ENCODE measurements around the gene MYMK. TPM values are rescaled to one million over a fixed set of nuclear protein-coding genes. Genes with fewer than 3 reads are reported as not detected.

The MYMK gene
- total RNA-seq, 1 experiment from 2014 or later = not detected

GRCh38 chr9:133554729-133555128, 30.0 kb upstream of the MYMK start:
- no peaks in the 10 kb centered on the region for H3K9me3 Mint-ChIP-seq (ENCODE audit: low read depth, unreplicated experiment)
- no TSS peak for BruUV-seq (replicated peaks)
- CTCF ChIA-PET = no interaction called here
- no peaks in the 10 kb centered on the region for H3K4me1 Mint-ChIP-seq (ENCODE audit: low read depth, unreplicated experiment)
- intact Hi-C loops (cut with micrococcal nuclease; ENCODE audit: unreplicated experiment) = no loop called here
- TF ChIP-seq CTCF (IDR thresholded peaks at IDR 0.05; ENCODE audit: unreplicated experiment) = no peak
- H3K27me3 Mint-ChIP-seq (ENCODE audit: unreplicated experiment) = peaks cover 34% of the 10 kb centered on the region
- no peak overlapping the region for H3K27ac Mint-ChIP-seq (ENCODE audit: unreplicated experiment)
- H3K4me3 Mint-ChIP-seq (ENCODE audit: low read depth, unreplicated experiment) = no peak overlapping the region
- no peaks in the 10 kb centered on the region for H3K36me3 Mint-ChIP-seq (ENCODE audit: insufficient read depth, unreplicated experiment)
- DNase-seq = no peak

GRCh38 chr9:133553973-133554713, 29.4 kb upstream of the MYMK start:
- H3K27me3 Mint-ChIP-seq (ENCODE audit: unreplicated experiment) = peaks cover 28% of the 10 kb centered on the region
- no peak for TF ChIP-seq CTCF (IDR thresholded peaks at IDR 0.05; ENCODE audit: unreplicated experiment)
- intact Hi-C loops (cut with micrococcal nuclease; ENCODE audit: unreplicated experiment) = no loop called here
- CTCF ChIA-PET = no interaction called here
- no peaks in the 10 kb centered on the region for H3K9me3 Mint-ChIP-seq (ENCODE audit: low read depth, unreplicated experiment)
- H3K27ac Mint-ChIP-seq (ENCODE audit: unreplicated experiment) = no peak overlapping the region
- no peaks in the 10 kb centered on the region for H3K4me1 Mint-ChIP-seq (ENCODE audit: low read depth, unreplicated experiment)
- no peak overlapping the region for H3K4me3 Mint-ChIP-seq (ENCODE audit: low read depth, unreplicated experiment)
- DNase-seq = no peak
- no TSS peak for BruUV-seq (replicated peaks)
- H3K36me3 Mint-ChIP-seq (ENCODE audit: insufficient read depth, unreplicated experiment) = no peaks in the 10 kb centered on the region

DNA sequence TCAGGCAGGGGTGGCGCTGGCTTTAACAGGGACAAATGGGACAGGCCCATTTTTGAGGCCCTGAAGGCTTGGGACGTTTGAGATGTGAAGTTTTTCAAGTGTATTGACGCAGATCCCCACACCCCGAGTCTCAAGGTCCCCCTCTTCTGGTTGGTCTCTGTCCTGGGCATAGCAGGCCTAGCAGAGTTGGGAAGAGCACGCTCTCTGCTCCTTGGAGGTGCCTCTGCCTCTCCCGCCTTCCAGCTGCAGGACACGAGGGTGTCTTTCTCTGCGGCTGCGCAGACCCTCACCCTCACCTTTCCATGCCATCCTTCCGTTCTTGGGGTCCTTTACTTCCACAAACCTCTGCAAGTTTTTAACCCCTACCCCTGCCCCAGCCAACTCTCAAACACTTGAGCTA, 28.4 kb upstream of the MYMK start:
- no peak for TF ChIP-seq CTCF (IDR thresholded peaks at IDR 0.05; ENCODE audit: unreplicated experiment)
- intact Hi-C loops (cut with micrococcal nuclease; ENCODE audit: unreplicated experiment) = no loop called here
- Mint-ChIP-seq H3K27ac (ENCODE audit: unreplicated experiment) (no peak overlapping the region), H3K9me3 (ENCODE audit: low read depth, unreplicated experiment) (no peaks in the 10 kb centered on the region), H3K4me1 (ENCODE audit: low read depth, unreplicated experiment) (no peaks in the 10 kb centered on the region), H3K36me3 (ENCODE audit: insufficient read depth, unreplicated experiment) (no peaks in the 10 kb centered on the region), H3K4me3 (ENCODE audit: low read depth, unreplicated experiment) (no peak overlapping the region), H3K27me3 (ENCODE audit: unreplicated experiment) (peaks cover 27% of the 10 kb centered on the region)
- no TSS peak for BruUV-seq (replicated peaks)
- CTCF ChIA-PET = no interaction called here
- no peak for DNase-seq

DNA sequence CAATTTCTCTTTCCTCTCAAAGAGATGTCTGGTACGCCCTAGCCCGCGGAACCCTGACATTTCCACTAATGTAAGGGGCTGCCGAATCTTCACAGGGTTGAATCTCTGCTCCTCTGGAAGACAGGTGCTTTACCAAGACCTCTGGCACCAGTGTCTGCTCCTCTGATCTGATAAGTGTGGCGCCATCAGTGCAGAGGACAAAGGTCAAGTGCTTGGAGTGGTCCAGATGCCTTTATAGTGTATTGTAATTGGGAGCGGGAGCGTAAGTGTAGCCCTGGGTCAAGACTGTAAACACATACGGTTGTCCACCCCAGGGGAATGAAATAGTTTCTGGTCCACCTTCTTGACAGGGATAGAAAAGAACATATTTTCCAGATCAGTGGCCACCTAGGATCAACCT, 27.5 kb upstream of the MYMK start:
- TF ChIP-seq CTCF (IDR thresholded peaks at IDR 0.05; ENCODE audit: unreplicated experiment) = no peak
- H3K4me1 Mint-ChIP-seq (ENCODE audit: low read depth, unreplicated experiment) = no peaks in the 10 kb centered on the region
- H3K27ac Mint-ChIP-seq (ENCODE audit: unreplicated experiment) = no peak overlapping the region
- H3K36me3 Mint-ChIP-seq (ENCODE audit: insufficient read depth, unreplicated experiment) = no peaks in the 10 kb centered on the region
- no TSS peak for BruUV-seq (replicated peaks)
- no peaks in the 10 kb centered on the region for H3K9me3 Mint-ChIP-seq (ENCODE audit: low read depth, unreplicated experiment)
- DNase-seq = no peak
- peaks cover 35% of the 10 kb centered on the region for H3K27me3 Mint-ChIP-seq (ENCODE audit: unreplicated experiment)
- CTCF ChIA-PET = interaction anchor here (0.6 kb wide), 1 partner anchor 193 kb away, joined by 3 read pairs; no protein-coding TSS in a partner anchor
- intact Hi-C loops (cut with micrococcal nuclease; ENCODE audit: unreplicated experiment) = no loop called here
- H3K4me3 Mint-ChIP-seq (ENCODE audit: low read depth, unreplicated experiment) = no peak overlapping the region

All from Calu3 (cell line).